ENCODE results near the gene RUVBL1.
"Not testable (repeated sequence)": the region's sequence is repeated elsewhere in the genome, so short reads cannot be mapped to it uniquely, and the experiment has no call there.

Gene RUVBL1

DNA sequence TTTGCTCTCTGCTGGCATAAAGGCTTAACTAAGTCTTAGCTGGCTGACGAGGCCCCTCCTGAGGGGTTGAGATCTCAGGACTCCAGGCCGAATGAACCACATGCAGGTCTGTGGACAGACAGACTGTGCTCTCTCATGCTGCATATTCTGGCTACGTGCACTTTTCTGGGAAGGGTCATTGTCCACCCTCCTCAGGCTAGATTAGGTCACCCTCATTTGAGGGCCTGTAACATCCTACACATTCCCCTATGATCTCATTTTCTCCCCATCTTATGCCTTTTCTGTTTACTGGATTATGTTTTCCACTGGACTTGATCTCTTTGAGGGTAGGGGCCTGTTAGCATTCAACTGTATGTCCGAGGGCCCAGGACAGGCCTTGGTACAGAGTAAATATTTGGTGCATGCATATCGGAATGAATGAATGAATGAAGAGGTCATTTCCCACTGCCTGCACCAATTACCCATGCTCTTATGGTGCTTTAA is 43.4 kb upstream of the RUVBL1 start:
- DNase-seq (ENCODE audit: extremely low read depth, low read depth), result no peak
- H3K4me3 ChIP-seq (replicated peaks; ENCODE audit: low read depth, low read length), result no peak overlapping the region
- TF ChIP-seq, protein P1, sequence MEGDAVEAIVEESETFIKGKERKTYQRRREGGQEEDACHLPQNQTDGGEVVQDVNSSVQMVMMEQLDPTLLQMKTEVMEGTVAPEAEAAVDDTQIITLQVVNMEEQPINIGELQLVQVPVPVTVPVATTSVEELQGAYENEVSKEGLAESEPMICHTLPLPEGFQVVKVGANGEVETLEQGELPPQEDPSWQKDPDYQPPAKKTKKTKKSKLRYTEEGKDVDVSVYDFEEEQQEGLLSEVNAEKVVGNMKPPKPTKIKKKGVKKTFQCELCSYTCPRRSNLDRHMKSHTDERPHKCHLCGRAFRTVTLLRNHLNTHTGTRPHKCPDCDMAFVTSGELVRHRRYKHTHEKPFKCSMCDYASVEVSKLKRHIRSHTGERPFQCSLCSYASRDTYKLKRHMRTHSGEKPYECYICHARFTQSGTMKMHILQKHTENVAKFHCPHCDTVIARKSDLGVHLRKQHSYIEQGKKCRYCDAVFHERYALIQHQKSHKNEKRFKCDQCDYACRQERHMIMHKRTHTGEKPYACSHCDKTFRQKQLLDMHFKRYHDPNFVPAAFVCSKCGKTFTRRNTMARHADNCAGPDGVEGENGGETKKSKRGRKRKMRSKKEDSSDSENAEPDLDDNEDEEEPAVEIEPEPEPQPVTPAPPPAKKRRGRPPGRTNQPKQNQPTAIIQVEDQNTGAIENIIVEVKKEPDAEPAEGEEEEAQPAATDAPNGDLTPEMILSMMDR (IDR thresholded peaks at IDR 0.05; ENCODE audit: low read depth, low read length, missing control alignments), result no peak

DNA sequence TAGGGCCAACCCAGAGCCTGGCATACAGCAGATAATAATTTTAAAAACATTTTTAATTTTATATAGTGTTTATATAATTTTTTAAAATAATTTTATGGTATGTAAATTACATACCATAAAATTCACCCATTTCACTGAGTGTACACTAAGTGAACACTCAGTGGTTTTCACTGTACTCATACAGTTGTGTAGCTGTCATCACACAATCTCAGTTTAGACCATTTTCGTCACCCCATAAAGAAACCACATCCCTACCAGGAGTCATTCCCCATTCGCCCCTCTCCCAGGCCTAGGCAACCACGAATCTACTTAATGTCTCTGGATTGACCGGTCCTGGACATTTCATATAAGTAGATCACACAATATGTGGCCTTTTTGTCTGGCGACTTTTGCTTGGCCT is 39.8 kb upstream of the RUVBL1 start:
- DNase-seq (ENCODE audit: extremely low read depth, low read depth), result no peak
- H3K4me3 ChIP-seq (replicated peaks; ENCODE audit: low read depth, low read length), result no peak overlapping the region
- TF ChIP-seq, protein P1 (IDR thresholded peaks at IDR 0.05; ENCODE audit: low read depth, low read length, missing control alignments), result no peak

DNA sequence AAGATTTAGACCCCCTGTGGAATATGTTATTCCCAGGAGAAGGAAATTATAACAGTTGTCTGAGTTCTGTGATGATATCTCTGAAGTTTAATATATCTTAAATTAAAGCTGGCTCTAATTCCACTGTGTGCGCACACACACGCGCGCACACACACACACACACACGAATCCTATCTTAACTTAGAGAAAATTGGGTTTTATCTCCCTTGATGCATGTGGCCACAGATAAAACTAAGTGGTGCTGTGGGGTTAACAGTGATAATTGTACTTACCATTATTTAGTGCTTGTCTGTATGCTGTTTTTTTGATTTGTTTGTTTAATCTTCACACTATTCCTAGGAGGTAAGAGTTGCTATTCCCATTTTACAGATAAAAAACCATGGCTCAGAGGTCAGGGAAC is 37.0 kb upstream of the RUVBL1 start:
- no peak overlapping the region for H3K4me3 ChIP-seq (replicated peaks; ENCODE audit: low read depth, low read length)
- TF ChIP-seq, protein P1 (IDR thresholded peaks at IDR 0.05; ENCODE audit: low read depth, low read length, missing control alignments), result no peak
- DNase-seq (ENCODE audit: extremely low read depth, low read depth), result no peak

DNA sequence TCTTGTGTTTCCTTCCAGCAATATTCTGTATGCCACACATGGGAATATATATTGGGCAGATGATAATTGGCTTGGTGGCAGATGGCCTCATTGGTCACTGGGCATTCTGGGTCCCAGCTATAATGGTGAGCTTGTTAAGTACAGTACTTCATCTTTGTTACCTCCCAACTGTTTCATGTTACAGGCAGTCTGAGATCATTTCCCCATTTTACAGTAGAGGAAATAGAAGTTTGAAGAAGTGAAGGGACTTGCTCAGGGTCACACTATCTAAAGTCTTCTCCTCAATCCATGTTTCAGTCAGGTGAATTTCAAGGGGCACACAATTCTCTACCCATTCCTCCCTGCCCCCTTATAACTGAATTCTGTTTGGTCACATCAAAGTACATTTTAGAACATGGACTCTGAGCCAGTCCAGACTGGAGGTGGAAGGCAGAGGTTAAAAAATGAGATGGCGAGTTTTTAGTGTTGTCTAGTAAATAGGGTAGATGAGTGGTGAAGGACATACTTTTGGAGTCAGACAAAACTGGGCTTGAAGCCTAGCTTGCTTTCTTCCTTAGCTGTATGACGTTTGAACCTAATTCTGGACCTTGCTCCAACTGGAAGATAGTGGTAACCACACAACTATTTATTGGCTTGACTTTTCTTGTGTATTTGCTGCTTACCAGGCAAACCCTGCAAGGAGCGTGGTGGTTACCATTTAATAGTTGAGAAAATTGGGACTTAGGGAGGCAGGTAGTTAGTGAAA is 32.2 kb upstream of the RUVBL1 start:
- TF ChIP-seq, protein P1 (IDR thresholded peaks at IDR 0.05; ENCODE audit: low read depth, low read length, missing control alignments), result no peak
- H3K4me3 ChIP-seq (replicated peaks; ENCODE audit: low read depth, low read length), result no peak overlapping the region
- no peak for DNase-seq (ENCODE audit: extremely low read depth, low read depth)

DNA sequence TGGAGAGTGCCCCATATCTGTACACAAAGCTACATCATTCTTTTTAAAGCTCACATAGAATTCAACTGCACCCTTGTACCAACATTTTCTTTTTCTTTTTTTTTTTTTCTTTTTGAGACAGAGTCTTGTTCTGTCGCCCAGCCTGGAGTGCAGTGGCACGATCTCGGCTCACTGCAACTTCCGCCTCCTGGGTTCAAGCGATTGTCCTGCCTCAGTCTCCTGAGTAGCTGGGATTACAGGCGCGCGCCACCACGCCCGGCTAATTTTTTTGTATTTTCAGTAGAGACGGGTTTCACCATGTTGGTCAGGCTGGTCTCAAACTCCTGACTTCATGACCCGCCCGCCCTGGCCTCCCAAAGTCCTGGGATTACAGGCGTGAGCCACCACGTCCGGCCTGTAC is 30.7 kb upstream of the RUVBL1 start:
- peak overlapping the region; percentile 88 for H3K4me3 ChIP-seq (replicated peaks; ENCODE audit: low read depth, low read length)
- not testable (repeated sequence) for DNase-seq (ENCODE audit: extremely low read depth, low read depth)

DNA sequence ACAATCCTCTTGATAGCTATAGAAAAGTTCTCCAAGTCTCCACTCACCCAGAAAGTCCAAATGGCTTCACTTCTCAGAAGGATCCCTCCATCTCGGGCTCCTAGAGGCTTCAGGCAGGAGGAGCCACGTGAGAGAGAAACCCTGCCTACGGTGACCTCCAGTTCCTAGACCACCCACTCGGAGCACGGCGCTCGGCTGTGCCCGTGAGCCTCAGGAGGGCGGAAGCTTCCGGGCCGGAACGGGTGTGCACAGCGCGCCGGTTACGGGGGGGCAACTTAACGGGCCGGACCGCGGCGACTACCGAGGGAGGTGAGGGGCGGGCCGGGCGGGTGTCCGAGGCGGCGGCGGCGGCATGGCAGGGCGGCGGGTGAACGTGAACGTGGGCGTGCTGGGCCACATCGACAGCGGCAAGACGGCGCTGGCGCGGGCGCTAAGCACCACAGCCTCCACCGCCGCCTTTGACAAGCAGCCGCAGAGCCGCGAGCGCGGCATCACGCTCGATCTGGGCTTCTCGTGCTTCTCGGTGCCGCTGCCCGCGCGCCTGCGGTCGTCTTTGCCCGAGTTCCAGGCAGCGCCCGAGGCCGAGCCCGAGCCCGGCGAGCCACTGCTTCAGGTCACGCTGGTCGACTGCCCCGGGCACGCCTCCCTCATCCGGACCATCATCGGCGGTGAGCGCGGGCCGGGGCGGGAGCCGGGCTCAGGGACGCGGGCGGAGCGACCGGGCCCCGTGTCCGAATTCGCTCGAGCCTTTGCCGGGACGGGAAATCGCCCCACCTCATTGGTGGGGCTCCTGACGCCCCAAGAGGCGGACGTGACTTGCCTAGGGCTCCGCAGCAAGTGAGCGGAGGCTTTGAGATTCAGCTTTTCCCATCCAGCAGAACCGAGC is 29.8 kb upstream of the RUVBL1 start, which contains the start of gene EEFSEC:
EEFSEC (plus strand) TSS at position 326 of the 886 bp plus-strand sequence; CDS start at position 353, 27 bp downstream.
- TF ChIP-seq, protein P1 (IDR thresholded peaks at IDR 0.05; ENCODE audit: low read depth, low read length, missing control alignments), result no peak
- H3K4me3 ChIP-seq (replicated peaks; ENCODE audit: low read depth, low read length), result peak within 1 kb of the TSS; percentile 88
- DNase-seq (ENCODE audit: extremely low read depth, low read depth), result peak; percentile 52

All from HFF-Myc (cell line).